Thyroid gland (tissue), 4 donors: ENCODE results near the gene BTBD1.
"Not testable (repeated sequence)": the region's sequence is repeated elsewhere in the genome, so short reads cannot be mapped to it uniquely, and the experiment has no call there.

Experiments used
- POLR2A ChIP-seq, 2 donors: fragments of 450-650 bp; IDR thresholded peaks; one replicate each; pipeline ENCODE4 v1.6.1; 2017; ENCODE audit warnings: antibody characterized with exemption in 2 of 2, mild to moderate bottlenecking in 2 of 2, moderate library complexity in 1 of 2
- TF ChIP-seq, protein P1 (sequence below), 6 experiments: fragments of 200-600 bp in 3 of 6; fragments of 450-650 bp in 3 of 6; sonication (generic) in 3 of 6; IDR thresholded peaks; one replicate each; pipeline ENCODE4 v1.5.1; 2016 to 2019; ENCODE audit warnings: antibody characterized with exemption in 6 of 6, mild to moderate bottlenecking in 2 of 6, inconsistent platforms in 1 of 6, moderate library complexity in 1 of 6

DNA sequence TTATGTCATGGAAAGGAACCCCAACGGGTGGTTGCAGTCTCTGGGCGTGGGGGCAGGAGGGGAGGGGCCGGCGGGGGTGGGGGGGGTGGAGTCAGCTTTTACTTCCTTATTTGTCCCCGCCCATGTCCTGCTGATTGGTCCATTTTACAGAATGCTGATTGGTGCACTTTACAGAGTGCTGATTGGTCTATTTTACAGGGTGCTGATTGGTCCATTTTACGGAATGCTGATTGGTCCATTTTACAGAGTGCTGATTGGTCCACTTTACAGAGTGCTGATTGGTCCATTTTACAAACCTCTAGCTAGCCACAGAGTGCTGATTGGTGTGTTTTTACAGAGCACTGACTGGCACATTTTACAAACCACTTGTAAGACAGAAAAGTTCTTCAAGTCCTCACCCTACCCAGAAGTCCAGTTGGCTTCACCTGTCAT lies 2.2 kb upstream of the BTBD1 start:
- TF ChIP-seq, protein P1, sequence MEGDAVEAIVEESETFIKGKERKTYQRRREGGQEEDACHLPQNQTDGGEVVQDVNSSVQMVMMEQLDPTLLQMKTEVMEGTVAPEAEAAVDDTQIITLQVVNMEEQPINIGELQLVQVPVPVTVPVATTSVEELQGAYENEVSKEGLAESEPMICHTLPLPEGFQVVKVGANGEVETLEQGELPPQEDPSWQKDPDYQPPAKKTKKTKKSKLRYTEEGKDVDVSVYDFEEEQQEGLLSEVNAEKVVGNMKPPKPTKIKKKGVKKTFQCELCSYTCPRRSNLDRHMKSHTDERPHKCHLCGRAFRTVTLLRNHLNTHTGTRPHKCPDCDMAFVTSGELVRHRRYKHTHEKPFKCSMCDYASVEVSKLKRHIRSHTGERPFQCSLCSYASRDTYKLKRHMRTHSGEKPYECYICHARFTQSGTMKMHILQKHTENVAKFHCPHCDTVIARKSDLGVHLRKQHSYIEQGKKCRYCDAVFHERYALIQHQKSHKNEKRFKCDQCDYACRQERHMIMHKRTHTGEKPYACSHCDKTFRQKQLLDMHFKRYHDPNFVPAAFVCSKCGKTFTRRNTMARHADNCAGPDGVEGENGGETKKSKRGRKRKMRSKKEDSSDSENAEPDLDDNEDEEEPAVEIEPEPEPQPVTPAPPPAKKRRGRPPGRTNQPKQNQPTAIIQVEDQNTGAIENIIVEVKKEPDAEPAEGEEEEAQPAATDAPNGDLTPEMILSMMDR (IDR thresholded peaks at IDR 0.05) = not testable (repeated sequence)
- not testable (repeated sequence) for TF ChIP-seq POLR2A (IDR thresholded peaks at IDR 0.05)
